UCSD-AML1 (cell line): ENCODE measurements around the gene C19orf67.

ENCODE experiments used
- DNase-seq: peaks from one replicate; lab custom pipeline; 2025; ENCODE audit not compliant: unreplicated experiment; lab: John Stamatoyannopoulos, UW

Gene C19orf67

GRCh38 chr19:14085309-14085995 is at the start of gene C19orf67:
Gene C19orf67 (minus strand): TSS chr19:14085783. CDS start chr19:14085627, 156 bp downstream.
- DNase-seq: no peak

DNA sequence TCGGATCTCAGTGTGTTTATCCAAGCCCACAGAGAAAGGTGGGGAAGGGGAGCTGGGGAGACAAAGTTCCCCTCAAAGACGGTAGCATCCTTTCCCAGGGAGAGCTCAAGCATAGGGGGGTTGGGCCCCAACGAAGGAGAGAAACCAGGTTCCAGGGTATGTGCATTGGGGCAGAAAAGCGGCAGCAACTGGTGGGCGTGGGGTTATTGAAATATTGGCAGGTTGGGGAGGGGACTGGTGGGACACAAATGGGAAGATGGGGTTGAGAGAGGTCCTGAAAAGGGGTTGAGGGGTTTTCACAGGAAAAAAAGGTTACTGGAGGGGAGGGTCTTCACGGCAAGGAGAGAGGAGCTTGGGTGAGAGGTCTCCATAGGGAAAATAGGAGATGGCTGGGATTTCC is 49.8 kb upstream of the C19orf67 start:
- DNase-seq: no peak

DNA sequence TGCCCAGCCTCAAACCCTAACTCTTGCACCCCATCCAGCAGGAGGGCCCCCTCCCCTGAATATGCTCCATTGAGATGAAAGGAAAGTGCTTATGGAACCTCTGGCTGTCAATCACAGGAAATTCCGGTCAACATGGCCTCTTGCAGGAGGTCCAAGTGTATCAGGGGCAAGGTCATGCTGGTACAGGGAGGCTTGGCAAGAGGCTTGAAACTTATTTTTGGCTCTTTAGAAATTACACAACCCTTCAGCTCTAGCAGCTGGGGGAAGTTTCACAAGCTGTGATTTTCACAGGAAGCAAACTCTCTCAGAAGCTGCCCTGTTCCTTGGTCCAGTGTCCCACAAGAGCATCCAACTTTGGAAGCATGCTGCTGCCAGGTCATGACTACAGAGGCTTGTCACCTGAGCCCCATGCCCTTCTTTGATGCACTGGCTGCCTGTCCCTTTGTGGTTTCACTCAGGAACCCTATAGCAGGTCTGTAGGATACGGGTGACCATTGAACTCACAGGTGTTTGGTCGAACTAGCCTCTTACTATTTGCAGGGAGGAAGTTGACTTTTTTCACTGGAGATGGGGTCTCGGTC is 42.4 kb upstream of the C19orf67 start:
- DNase-seq: no peak

DNA sequence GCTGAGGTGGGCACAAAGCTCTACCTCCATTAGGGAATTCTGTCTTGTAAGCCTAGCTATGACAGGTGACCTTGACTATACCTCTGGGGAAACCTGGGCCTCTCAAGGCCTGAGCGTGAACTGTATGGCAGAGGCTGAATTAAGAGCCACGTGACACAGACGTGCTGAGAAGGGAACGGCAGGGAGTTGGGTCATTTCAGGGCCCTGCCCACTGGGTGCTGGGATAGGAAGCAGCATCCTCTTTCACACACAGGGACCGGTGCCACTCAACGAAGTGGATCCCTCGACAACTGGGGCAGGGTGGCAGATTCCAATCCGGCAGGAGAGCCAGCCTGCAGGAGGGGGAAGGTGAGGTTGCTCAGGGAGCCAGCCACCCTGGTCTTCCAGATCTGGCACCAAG is 41.6 kb upstream of the C19orf67 start:
- DNase-seq: no peak

DNA sequence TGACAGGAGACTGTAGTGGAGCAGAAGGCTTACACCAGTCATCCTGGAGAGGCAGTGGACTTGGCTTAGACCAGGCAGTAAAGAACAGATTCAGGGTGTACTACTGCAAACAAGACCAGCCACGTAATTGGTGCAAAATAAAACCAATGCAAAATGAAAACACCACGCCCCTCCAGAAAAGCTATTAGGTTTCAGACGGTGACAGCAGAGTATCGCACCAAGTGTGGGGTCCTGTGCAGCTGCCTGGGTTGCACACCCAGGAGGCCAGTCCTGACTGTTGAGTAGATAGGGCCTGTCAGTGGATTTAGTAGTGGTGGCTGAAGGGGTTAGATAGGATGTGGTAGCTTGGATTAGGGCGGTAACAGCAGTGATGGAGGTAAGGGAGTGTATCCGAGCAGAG is 37.3 kb upstream of the C19orf67 start:
- DNase-seq: no peak

GRCh38 chr19:14120497-14120780 is 34.9 kb upstream of the C19orf67 start:
- no peak for DNase-seq

- no peak for DNase-seq
These were observed 34.3 kb upstream of the C19orf67 start for GRCh38 chr19:14119644-14120496.

DNA sequence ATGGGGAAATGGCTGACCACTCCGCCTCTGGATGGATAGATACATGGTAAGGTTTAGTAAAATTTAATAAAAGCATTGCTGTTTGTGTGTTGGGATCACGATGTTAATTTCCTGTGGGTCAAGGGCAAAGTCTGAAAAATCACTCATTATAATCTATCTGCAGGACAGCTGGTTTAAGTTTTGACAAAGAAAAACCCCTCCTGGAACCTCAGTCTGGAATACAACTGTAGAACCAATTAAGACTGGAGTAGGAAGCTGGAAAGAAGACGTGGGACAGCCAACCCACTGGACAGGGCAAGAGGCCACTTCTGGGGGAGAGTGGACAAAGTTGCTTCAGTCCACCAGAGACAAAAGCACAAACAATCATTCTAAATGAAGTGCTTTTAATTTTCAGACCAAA is 33.6 kb upstream of the C19orf67 start:
- no peak for DNase-seq

DNA sequence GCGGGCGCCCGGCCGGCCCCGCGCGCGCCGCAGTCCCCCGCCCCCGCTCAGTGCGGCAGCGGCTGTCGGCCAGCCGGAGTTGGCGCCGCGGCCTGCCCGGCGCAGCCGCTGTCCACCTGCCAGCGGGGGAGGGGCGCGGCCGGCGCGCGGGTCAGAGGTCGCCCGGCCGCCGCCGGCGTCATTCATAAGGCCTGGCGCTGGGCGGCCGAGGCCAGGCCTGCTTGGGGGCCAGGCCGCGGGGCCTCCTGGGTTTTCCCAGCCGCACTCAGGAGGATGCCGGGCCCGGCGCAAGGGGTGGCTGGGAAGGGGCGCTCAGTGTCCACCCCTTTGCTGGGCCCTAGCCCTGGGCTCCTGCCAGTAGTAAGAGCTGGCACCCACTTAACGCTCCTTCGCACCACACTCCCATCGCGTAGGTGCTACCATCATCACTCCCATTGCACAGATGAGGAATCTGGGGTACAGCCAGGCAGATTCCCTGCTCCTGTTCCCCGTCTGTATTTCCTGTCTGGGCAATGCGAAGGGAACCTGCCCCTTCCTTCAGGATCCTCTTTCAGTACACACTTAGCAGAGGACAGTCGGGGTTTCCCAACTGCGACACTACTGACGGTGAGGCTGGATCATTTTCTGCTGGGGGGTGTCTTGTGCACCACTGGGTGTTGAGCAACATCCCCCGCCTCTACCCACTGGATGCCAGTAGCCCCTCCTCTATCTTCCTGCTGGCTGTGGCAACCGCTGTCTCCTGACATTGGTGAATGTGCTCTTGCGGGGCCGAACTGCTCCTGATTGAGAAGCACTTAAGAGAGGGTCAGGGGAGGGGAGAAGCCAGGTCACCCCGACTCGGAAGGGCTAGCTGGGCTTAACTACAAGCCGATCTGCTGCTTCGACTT is 32.8 kb upstream of the C19orf67 start:
- peak; percentile 76 for DNase-seq

- DNase-seq: peak; percentile 99
These were observed 32.1 kb upstream of the C19orf67 start, which contains the start of gene PRKACA for GRCh38 chr19:14117668-14118164. Gene PRKACA (minus strand): TSS chr19:14117762. CDS start chr19:14117547, 215 bp downstream.

DNA sequence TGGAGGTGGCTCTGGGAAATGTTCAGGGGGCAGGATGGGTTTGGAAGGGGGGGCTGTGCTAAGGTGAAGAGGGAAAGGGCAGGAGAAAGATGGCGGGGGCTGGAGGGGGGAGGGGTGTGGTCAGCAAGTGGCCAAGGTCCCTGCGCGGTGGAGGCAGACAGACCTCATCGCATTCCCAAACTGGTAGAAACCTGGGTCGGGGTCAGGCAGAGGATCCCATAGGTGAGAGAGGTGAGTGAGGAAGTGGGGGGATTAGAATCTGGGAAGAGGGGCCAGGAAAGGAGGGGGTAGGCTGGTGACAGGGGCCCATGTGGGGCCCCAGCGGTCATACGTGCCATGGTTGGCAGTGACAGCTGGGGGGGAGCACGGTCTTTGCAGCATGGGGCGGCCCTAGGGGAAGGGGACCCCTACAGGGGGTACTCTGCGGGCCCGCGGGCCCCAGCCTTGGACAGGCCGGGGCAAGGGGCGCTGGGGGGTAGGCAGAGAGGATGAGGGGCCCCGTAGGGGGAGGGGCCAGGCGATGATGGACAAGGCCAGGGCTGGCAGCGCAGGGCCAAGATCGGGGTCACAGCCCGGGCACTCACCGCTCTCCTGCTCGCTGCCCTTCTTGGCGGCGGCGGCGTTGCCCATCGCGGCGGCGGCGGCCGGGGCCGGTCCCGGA is 31.5 kb upstream of the C19orf67 start:
- no peak for DNase-seq

GRCh38 chr19:14116525-14116917 is 30.9 kb upstream of the C19orf67 start:
- no peak for DNase-seq

DNA sequence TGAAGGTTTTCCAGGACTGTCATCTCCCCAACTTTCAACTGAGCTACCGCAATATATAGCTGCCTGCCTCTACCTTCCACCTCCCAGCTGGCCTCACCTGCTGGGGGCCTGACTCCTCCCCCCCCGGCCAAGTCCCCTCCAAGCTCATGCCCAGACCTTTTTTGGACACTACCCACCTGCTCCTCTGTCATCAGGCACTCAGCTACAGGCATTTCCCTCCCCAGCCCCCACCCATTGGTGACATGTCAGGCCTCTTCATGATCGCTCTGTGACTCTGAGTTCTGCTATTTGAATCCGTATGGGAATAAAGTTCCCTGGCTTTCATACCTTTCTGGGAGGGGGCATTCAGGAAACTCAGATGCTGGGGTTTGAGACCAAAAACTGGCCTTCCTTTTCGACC is 30.2 kb upstream of the C19orf67 start:
- DNase-seq: no peak

DNA sequence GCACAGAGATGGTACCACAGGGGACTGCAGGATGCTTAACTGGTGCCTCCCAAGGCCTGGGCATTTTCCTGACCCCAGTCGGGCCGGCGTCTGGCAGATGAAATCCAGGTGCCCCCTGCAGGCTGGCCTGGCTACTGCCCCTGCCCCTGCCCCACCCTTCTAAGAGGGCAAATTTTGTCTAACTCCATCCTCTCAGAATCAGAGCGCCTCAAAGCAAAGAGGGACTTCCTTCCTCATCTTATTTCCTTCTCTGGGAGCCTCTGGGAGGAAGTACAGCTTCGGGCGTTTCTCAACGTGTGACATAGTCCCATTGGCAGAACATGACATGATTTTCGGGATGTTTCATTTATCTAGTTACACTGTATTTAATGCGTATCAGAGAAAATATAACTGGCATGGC is 29.3 kb upstream of the C19orf67 start:
- peak; percentile 80 for DNase-seq

DNA sequence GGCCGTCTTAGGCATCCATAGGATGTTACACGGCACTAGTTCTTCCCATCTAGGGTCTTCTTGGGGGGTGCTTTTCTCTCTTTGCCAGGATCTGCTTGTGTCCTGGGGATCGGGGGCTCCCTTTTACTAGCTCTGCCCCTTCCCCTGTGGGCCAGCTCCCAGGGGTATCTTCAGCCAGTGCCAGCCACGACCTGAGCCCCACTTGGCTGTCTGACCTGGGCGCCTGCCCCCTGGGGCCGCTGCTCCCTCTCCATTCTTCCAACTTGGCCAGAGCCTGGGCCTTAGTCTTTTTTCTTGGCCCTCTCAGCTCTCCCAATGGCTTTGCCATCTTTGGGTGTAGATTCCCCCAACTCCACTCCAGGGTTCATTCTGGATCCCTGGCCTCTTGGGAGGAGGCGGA is 28.9 kb upstream of the C19orf67 start:
- no peak for DNase-seq

DNA sequence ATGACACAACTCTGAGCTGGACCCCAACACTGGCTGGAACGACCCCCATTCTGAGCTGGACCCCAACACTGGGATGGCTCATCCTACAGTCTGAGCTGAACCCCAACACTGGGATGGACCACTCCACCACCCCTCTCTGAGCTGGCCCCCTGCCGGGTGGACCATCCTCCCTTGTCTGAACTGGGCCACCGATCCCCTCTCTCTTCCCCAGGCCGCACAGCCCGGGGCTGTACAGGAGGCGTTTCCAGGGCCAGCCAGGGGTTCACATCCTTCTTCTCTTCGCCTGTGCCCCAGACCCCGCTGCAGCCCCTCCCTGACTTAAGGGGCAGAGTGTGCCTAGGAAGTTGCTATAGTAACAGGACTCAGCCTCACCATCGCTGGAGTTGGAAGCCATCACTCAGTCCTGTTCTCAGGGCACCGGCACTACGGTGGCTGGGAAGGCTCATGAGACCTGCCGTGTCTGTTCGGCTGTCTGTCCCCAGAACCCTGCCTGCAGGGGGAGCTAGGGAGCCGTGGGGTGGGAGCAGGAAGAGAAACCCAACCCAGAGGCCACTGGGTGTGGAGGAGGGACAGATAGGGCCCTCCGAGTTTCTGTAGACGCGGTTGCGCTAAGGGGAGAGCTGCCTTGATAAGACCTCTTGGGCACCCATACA is 28.3 kb upstream of the C19orf67 start:
- DNase-seq: peak; percentile 97

DNA sequence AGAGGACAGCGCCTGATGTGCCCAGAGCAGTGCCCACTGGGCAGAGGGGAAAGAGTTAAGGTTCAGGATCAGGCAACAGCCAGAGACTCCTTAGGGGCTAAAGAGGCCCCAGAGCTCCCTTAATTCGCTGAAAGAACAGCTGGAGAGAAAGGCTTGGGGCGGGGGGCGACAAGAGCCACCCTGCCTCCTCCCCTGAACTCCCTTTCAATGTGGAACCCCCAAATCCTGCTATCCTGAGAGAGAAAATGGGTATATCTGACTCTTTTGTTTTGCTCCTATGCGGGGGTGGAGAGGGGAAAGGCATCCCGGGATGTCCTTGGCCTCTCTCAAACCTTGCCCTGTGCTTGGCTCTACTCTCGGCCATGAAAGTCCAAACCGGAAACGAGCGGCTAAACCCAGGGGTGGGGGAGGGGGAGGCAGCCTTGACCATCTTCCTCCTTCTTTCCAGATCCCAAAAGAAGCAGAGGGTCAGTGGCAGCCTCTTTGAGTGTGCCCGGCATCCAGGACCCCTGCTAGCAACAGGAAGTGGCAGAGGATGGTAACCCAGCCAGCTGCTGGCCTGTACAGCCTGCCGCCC is 27.3 kb upstream of the C19orf67 start:
- DNase-seq: no peak

DNA sequence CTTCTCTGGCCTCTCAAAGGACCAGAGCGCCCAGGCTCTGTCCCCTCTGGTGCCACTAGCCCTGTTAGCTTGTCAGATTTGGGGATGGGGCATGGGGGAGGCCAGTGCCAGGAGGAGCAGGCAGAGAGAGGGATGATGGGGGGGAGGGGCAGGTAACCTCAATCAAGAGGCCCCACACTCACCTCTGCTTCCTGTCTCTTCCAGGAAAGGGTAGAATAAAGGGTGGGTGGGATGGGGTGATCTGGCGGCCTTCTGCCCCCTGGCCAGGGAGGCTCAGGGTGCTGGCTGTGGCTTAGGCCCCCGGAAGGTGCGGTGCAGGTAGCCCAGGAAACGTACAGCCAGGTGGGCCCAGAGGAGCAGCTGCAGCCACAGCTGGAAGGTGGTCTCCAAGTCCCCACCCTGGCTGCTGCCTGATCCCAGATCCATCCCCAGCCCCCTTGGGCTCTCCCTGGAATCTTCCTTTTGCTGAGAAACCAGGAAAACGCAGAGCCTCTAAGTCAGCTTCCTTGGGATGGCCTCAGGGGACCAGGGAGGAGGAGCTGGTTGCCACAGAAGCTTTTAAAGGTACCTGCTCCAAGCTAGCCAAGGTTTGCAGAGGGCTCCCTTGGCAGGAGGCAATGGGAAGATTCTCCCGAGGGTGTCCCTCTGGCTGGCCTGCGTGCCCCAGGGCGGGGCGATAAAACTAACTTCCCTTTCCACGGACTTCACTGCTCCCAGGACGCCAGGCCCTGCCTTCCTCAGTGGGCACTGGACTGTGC is 26.6 kb upstream of the C19orf67 start:
- no peak for DNase-seq

GRCh38 chr19:14111486-14111885 is 25.9 kb upstream of the C19orf67 start:
- no peak for DNase-seq
